HCT116 (cell line): ENCODE data around the gene KAT14. TPM values are rescaled to one million over a fixed set of nuclear protein-coding genes. Genes with fewer than 3 reads are reported as not detected.

ENCODE experiments used
- ATAC-seq: fragments of 200-7000 bp; cut with Tn5 transposase; 2 replicates; pipeline ENCODE4 v1.9.1; 2020; ENCODE audit warnings: mild to moderate bottlenecking, moderate library complexity
- BruUV-seq: library from RNA; stranded (reverse); fragments of 400-500 nt; replicated peaks from 2 replicates; lab custom pipeline; 2021; lab: Mats Ljungman, UMichigan
- CTCF ChIA-PET: fragments of 300-600 bp; sonication (Branson Sonifier 250); formaldehyde crosslinking; loops from one replicate; lab custom pipeline; 2021; ENCODE audit warnings: antibody characterized with exemption; lab: Charles Lee
- POLR2A ChIA-PET: fragments of 300-600, 350-600 bp; sonication (Branson Sonifier 250); formaldehyde crosslinking; loops from one replicate; lab custom pipeline; 2021; ENCODE audit warnings: antibody characterized with exemption; lab: Charles Lee
- RAD21 ChIA-PET, 2 experiments: fragments of 300-600 bp; sonication (Branson Sonifier 250); formaldehyde crosslinking; loops; one replicate each; lab custom pipeline; 2023; ENCODE audit warnings: low total read pairs in 2 of 2; ENCODE audit not compliant: uncharacterized antibody in 2 of 2, unreplicated experiment in 2 of 2, low non-redundant PET in 1 of 2; lab: Charles Lee
- DNase-seq: peaks from one replicate; pipeline ENCODE4 v3.0.0-alpha.2; 2010; ENCODE audit warnings: low read depth, low spot score
- H2AFZ ChIP-seq: fragments of 200-600 bp; shearing (Covaris generic), sonication (generic); 2 replicates; pipeline ENCODE4 v1.6.1; 2017; ENCODE audit warnings: low read depth, mixed run types, mixed read lengths, antibody characterized with exemption, low read length; ENCODE audit not compliant: poor library complexity, severe bottlenecking
- H3K27ac ChIP-seq: 2 replicates; pipeline ENCODE4 v1.5.1; 2012; ENCODE audit warnings: low read depth, low read length
- H3K27me3 ChIP-seq: fragments of 200-600 bp; sonication (generic); 2 replicates; pipeline ENCODE4 v1.6.1; 2016; ENCODE audit warnings: mixed run types, low read length, mixed read lengths; ENCODE audit not compliant: insufficient read depth
- H3K36me3 ChIP-seq, 2 experiments: fragments of 200-500 bp in 1 of 2; fragments of 200-600 bp in 1 of 2; sonication (Bioruptor generic) in 1 of 2; sonication (generic) in 1 of 2; 2 replicates each; pipeline versions ENCODE4 v1.5.1 to v1.6.1; 2014 to 2016; ENCODE audit warnings: low read length in 2 of 2, inconsistent platforms in 1 of 2, mixed read lengths in 1 of 2, mixed run types in 1 of 2; ENCODE audit not compliant: insufficient read depth in 2 of 2, control insufficient read depth in 1 of 2
- H3K4me1 ChIP-seq, 2 experiments: fragments of 200-600 bp in 1 of 2; sonication (generic) in 1 of 2; 2 replicates each; pipeline versions ENCODE4 v1.5.1 to v1.6.1; 2012 to 2017; ENCODE audit warnings: low read length in 2 of 2, inconsistent platforms in 1 of 2, mild to moderate bottlenecking in 1 of 2, mixed read lengths in 1 of 2, mixed run types in 1 of 2, moderate library complexity in 1 of 2; ENCODE audit not compliant: insufficient read depth in 2 of 2, control insufficient read depth in 1 of 2
- H3K4me2 ChIP-seq: fragments of 200-600 bp; sonication (generic); 2 replicates; pipeline ENCODE4 v1.6.1; 2017; ENCODE audit warnings: mixed run types, low read length, mixed read lengths
- H3K4me3 ChIP-seq, 2 experiments: fragments of 200-600 bp in 1 of 2; sonication (generic) in 1 of 2; replicated peaks in 1 of 2; 2 replicates each; pipeline ENCODE4 v1.5.1; 2011 to 2016; ENCODE audit warnings: low read length in 2 of 2, control low read depth in 1 of 2, low read depth in 1 of 2, mild to moderate bottlenecking in 1 of 2, mixed read lengths in 1 of 2, mixed run types in 1 of 2
- H3K79me2 ChIP-seq: fragments of 200-600 bp; sonication (generic); 2 replicates; pipeline ENCODE4 v1.6.1; 2017; ENCODE audit warnings: mild to moderate bottlenecking, mixed run types, low read length, moderate library complexity, mixed read lengths; ENCODE audit not compliant: insufficient read depth
- H3K9ac ChIP-seq: fragments of 200-600 bp; sonication (generic); 2 replicates; pipeline ENCODE4 v1.6.1; 2016; ENCODE audit warnings: low read length, mixed read lengths
- H3K9me2 ChIP-seq: fragments of 200-600 bp; sonication (generic), shearing (Covaris generic); 2 replicates; pipeline ENCODE4 v1.6.1; 2017; ENCODE audit warnings: mixed run types, mild to moderate bottlenecking, moderate library complexity; ENCODE audit not compliant: insufficient read depth
- H3K9me3 ChIP-seq, 2 experiments: fragments of 200-500 bp in 1 of 2; fragments of 200-600 bp in 1 of 2; sonication (Bioruptor generic) in 1 of 2; sonication (generic) in 1 of 2; 2 replicates each; pipeline ENCODE4 v1.6.1; 2014 to 2017; ENCODE audit warnings: low read length in 2 of 2, mixed read lengths in 2 of 2, inconsistent platforms in 1 of 2, low read depth in 1 of 2, mild to moderate bottlenecking in 1 of 2, mixed run types in 1 of 2, moderate library complexity in 1 of 2; ENCODE audit not compliant: control insufficient read depth in 1 of 2, insufficient read depth in 1 of 2
- H4K20me1 ChIP-seq: fragments of 200-600 bp; sonication (generic), shearing (Covaris generic); 2 replicates; pipeline ENCODE4 v1.6.1; 2017; ENCODE audit warnings: mixed run types, mild to moderate bottlenecking, moderate library complexity; ENCODE audit not compliant: insufficient read depth
- CEBPB ChIP-seq: IDR thresholded peaks from 2 replicates; pipeline ENCODE4 v1.6.1; 2012; ENCODE audit warnings: low read depth
- CTCF ChIP-seq, 3 experiments: fragments of 200-600 bp in 1 of 3; sonication (generic) in 1 of 3; IDR thresholded peaks in 2 of 3; conservative IDR thresholded peaks in 1 of 3; 2 replicates each; pipeline ENCODE4 v1.5.1; 2012 to 2017; ENCODE audit warnings: low read depth in 2 of 3, low read length in 2 of 3, antibody characterized with exemption in 1 of 3, borderline replicate concordance in 1 of 3, control low read depth in 1 of 3, mild to moderate bottlenecking in 1 of 3, mixed read lengths in 1 of 3, mixed run types in 1 of 3, moderate library complexity in 1 of 3; ENCODE audit not compliant: insufficient read depth in 1 of 3
- EGR1 ChIP-seq: IDR thresholded peaks from 2 replicates; pipeline ENCODE4 v1.6.1; 2012; ENCODE audit warnings: low read depth
- ELF1 ChIP-seq: IDR thresholded peaks from 2 replicates; pipeline ENCODE4 v1.6.1; 2012; ENCODE audit warnings: low read depth, borderline replicate concordance
- EZH2 ChIP-seq: fragments of 200-600 bp; sonication (generic); IDR thresholded peaks from 2 replicates; pipeline ENCODE4 v1.6.1; 2017; ENCODE audit warnings: antibody characterized with exemption, mixed run types
- EZH2phosphoT487 ChIP-seq: fragments of 200-600 bp; IDR thresholded peaks from 2 replicates; pipeline ENCODE4 v1.6.1; 2018; ENCODE audit warnings: antibody characterized with exemption, borderline replicate concordance
- JUND ChIP-seq: IDR thresholded peaks from 2 replicates; pipeline ENCODE4 v1.6.1; 2012
- MAX ChIP-seq: IDR thresholded peaks from 2 replicates; pipeline ENCODE4 v1.6.1; 2012
- POLR2AphosphoS5 ChIP-seq: IDR thresholded peaks from 2 replicates; pipeline ENCODE4 v1.6.1; 2011; ENCODE audit warnings: mild to moderate bottlenecking, low read depth, low read length, moderate library complexity
- RAD21 ChIP-seq: IDR thresholded peaks from 2 replicates; pipeline ENCODE4 v1.6.1; 2012; ENCODE audit warnings: low read depth, mild to moderate bottlenecking
- TCF7L2 ChIP-seq: IDR thresholded peaks from 2 replicates; pipeline ENCODE4 v1.7.0; 2011; ENCODE audit warnings: borderline replicate concordance, inconsistent platforms; ENCODE audit not compliant: insufficient read depth, insufficient read length; ENCODE audit errors: extremely low read depth
- ZBTB33 ChIP-seq: IDR thresholded peaks from 2 replicates; pipeline ENCODE4 v1.6.1; 2011; ENCODE audit warnings: mild to moderate bottlenecking, low read length, moderate library complexity; ENCODE audit not compliant: insufficient replicate concordance; ENCODE audit errors: extremely low read depth
- intact Hi-C: fragments of 100-400 bp; cut with micrococcal nuclease; formaldehyde crosslinking; loops from 2 replicates; pipeline ENCODE4 v1.10.0; 2022
- total RNA-seq: library from RNA; stranded (reverse); gene quantifications from one replicate; pipeline ENCODE4 v1.2.1, GENCODE V29; 2021; ENCODE audit not compliant: unreplicated experiment

Gene KAT14
- total RNA-seq, 1 experiment from 2014 or later: 11.4 TPM

- no peaks in the 10 kb centered on the region for H4K20me1 ChIP-seq
- no TSS peak for BruUV-seq
- no peaks in the 10 kb centered on the region for H3K9me2 ChIP-seq
- no peak overlapping the region for H3K9ac ChIP-seq
- TF ChIP-seq EZH2: no peak
- TF ChIP-seq POLR2AphosphoS5: no peak
- no peak for TF ChIP-seq ELF1
- no peak for TF ChIP-seq JUND
- TF ChIP-seq, all 23 proteins: peak for 0
- Histone ChIP-seq H3K4me1 (no peaks in the 10 kb centered on the region), H3K4me3 (no peak overlapping the region), H3K36me3 (peaks cover 0 to 8% of the 10 kb centered on the region in 2 experiments; a peak in 2 of 4 replicates), H3K9me3 (no peaks in the 10 kb centered on the region), H3K27me3 (no peaks in the 10 kb centered on the region), H2AFZ (no peak overlapping the region), H3K79me2 (no peaks in the 10 kb centered on the region), H3K27ac (no peak overlapping the region), H3K4me2 (no peak overlapping the region)
- ATAC-seq: no peak
- intact Hi-C loops: no loop called here
- no peak for DNase-seq
- ChIA-PET CTCF (no interaction called here), RAD21 (no interaction called here), POLR2A (no interaction called here)
Measured at GRCh38 chr20:18165553-18165952, 27.9 kb downstream of the KAT14 start.

- H2AFZ ChIP-seq: no peak overlapping the region
- no peaks in the 10 kb centered on the region for H3K9me3 ChIP-seq
- CTCF ChIA-PET: no interaction called here
- DNase-seq (no peak), ATAC-seq (no peak)
- H3K79me2 ChIP-seq: no peaks in the 10 kb centered on the region
- no peak overlapping the region for H3K4me2 ChIP-seq
- no TSS peak for BruUV-seq
- intact Hi-C loops: no loop called here
- peaks cover 0 to 8% of the 10 kb centered on the region in 2 experiments; a peak in 2 of 4 replicates for H3K36me3 ChIP-seq
- no peaks in the 10 kb centered on the region for H3K9me2 ChIP-seq
- H3K27ac ChIP-seq: no peak overlapping the region
- no peak overlapping the region for H3K4me3 ChIP-seq
- RAD21 ChIA-PET: no interaction called here
- H3K9ac ChIP-seq: no peak overlapping the region
- POLR2A ChIA-PET: no interaction called here
- H4K20me1 ChIP-seq: no peaks in the 10 kb centered on the region
- H3K27me3 ChIP-seq: no peaks in the 10 kb centered on the region
- no peaks in the 10 kb centered on the region for H3K4me1 ChIP-seq
- no peak for TF ChIP-seq TCF7L2
- no peak for TF ChIP-seq MAX
- no peak for TF ChIP-seq ELF1
- no peak for TF ChIP-seq RAD21
- TF ChIP-seq CTCF (IDR thresholded peaks at IDR 0.05 in 2 of 3, conservative IDR thresholded peaks at IDR 0.05 in 1 of 3; ENCODE audit: borderline replicate concordance in 1 of 3, insufficient read depth in 1 of 3, low read depth in 2 of 3, low read length in 2 of 3): no peak
- no peak for TF ChIP-seq ZBTB33
- no peak for TF ChIP-seq EZH2phosphoT487
- no peak for TF ChIP-seq CEBPB
- no peak for TF ChIP-seq EGR1
- TF ChIP-seq EZH2: no peak
Measured at GRCh38 chr20:18166241-18166881, 28.7 kb downstream of the KAT14 start.
